Right lobe of liver (tissue), 4 donors: ENCODE results near the gene DLST.

Source experiments
- POLR2A ChIP-seq: fragments of 450-650 bp; IDR thresholded peaks from one replicate; pipeline ENCODE4 v1.6.1; 2017; ENCODE audit warnings: antibody characterized with exemption, mild to moderate bottlenecking
- TF ChIP-seq, protein P1 (sequence below), 4 donors: fragments of 200-600 bp in 3 of 4; fragments of 450-650 bp in 1 of 4; IDR thresholded peaks; one replicate each; pipeline versions ENCODE4 v1.5.1 to v1.8.0; 2016 to 2022; ENCODE audit warnings: antibody characterized with exemption in 4 of 4, mild to moderate bottlenecking in 2 of 4
- donor health status: DM: no; HTN: no; CAD: no.
- donor health status: DM: no; HTN: no; CAD: no.
- donor health status: DM: no; HTN: yes; CAD: no.

DNA sequence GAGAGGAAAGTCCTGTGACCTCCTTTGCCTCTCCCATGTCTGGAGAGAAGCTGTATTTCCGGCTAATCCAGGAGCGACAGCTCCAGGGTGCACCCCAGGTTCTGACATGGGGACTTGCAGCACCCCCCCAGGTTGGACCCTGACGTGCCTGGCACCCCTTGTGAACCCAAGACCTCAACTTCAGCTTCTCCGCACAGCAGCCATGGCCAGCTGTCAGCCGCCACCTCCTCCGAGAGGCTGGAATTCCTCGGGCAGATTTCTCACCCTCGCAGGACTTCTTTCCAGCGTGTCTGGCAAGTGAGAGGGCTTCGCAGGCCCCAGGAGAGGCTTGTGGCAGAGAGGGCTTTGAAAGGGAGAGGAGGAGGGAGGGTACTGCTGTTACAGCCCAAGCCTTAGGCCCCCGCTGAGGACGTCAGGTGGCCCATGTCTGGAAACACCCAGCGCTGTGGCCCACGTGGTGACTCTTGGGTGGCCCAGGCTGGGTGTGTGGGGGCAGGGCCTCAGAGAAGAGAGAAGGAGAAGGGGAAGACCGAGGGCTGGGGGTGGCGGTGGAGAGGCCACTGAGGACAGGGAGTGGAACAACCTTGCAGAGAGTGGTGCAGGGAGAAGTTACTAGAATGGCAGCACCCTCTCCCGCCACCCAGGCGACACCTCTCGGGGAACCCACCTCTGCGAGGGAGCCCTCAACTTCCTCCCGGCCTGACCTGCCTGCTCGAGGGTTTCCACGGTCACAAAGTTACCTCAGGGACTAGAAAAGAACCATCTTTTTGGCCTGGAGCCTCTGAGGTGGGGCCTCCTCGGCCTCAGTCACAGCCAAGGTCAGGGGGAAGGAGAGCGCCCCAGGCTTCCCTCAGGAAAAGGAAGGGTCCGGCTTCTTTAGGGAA is 53.0 kb downstream of the DLST start:
- TF ChIP-seq, protein P1, sequence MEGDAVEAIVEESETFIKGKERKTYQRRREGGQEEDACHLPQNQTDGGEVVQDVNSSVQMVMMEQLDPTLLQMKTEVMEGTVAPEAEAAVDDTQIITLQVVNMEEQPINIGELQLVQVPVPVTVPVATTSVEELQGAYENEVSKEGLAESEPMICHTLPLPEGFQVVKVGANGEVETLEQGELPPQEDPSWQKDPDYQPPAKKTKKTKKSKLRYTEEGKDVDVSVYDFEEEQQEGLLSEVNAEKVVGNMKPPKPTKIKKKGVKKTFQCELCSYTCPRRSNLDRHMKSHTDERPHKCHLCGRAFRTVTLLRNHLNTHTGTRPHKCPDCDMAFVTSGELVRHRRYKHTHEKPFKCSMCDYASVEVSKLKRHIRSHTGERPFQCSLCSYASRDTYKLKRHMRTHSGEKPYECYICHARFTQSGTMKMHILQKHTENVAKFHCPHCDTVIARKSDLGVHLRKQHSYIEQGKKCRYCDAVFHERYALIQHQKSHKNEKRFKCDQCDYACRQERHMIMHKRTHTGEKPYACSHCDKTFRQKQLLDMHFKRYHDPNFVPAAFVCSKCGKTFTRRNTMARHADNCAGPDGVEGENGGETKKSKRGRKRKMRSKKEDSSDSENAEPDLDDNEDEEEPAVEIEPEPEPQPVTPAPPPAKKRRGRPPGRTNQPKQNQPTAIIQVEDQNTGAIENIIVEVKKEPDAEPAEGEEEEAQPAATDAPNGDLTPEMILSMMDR (IDR thresholded peaks at IDR 0.05) = no peak
- TF ChIP-seq POLR2A = no peak
